Measurements from ENCODE around the gene MAP3K21. TPM values are rescaled to one million over a fixed set of nuclear protein-coding genes. Genes with fewer than 3 reads are reported as not detected.

Gene MAP3K21
- total and polyA plus RNA-seq, 2 of the 8 experiments (the other 6 are each of a cell fraction or from before 2014, with no cell fraction given), result 21.2 to 21.8 TPM

- TF ChIP-seq USF2 (IDR thresholded peaks at IDR 0.05; ENCODE audit: low read length) (no peak), CBX5 (IDR thresholded peaks at IDR 0.05; ENCODE audit: low read depth, low read length) (no peak)
These were observed 45.0 kb upstream of the MAP3K21 start (continued) for GRCh38 chr1:233282582-233282886.

Data from H1 (cell line).